H1 (cell line): Measurements from ENCODE around the gene NRXN3. TPM values are rescaled to one million over a fixed set of nuclear protein-coding genes. Genes with fewer than 3 reads are reported as not detected.

Experiments
- CTCF ChIA-PET: fragments of 300-600 bp; sonication (Branson Sonifier 250); formaldehyde crosslinking; loops from one replicate; lab custom pipeline; 2021; ENCODE audit not compliant: partially characterized antibody; lab: Charles Lee
- POLR2A ChIA-PET: fragments of 300-600 bp; sonication (Branson Sonifier 250); formaldehyde crosslinking; loops from one replicate; lab custom pipeline; 2021; ENCODE audit warnings: inconsistent platforms; ENCODE audit not compliant: partially characterized antibody; lab: Charles Lee
- DNase-seq, 2 experiments: peaks; one replicate each; pipeline versions ENCODE4 v3.0.0 to v3.0.0-alpha.2; 2010 to 2022; ENCODE audit warnings: low spot score in 2 of 2, low read depth in 1 of 2, mixed read lengths in 1 of 2
- FAIRE-seq: peaks from 2 replicates; lab custom pipeline; 2011; peaks lifted over from hg19 to GRCh38; lab: Jason Lieb, UNC
- H2AFZ ChIP-seq: 2 replicates; pipeline ENCODE4 v1.8.1; 2012; ENCODE audit warnings: low read length, inconsistent platforms
- H2AK5ac ChIP-seq: 2 replicates; pipeline ENCODE4 v1.6.1; 2013; ENCODE audit warnings: low read depth, low read length
- H2BK120ac ChIP-seq: replicated peaks from 2 replicates; pipeline ENCODE3; 2013; ENCODE audit warnings: low read depth, low read length, inconsistent platforms
- H2BK12ac ChIP-seq: 2 replicates; pipeline ENCODE4 v1.6.1; 2013; ENCODE audit warnings: low read depth, low read length
- H2BK15ac ChIP-seq: 2 replicates; pipeline ENCODE4 v1.6.1; 2013; ENCODE audit warnings: low read length
- H2BK20ac ChIP-seq: 2 replicates; pipeline ENCODE4 v1.6.1; 2013; ENCODE audit warnings: low read length
- H2BK5ac ChIP-seq: 2 replicates; pipeline ENCODE4 v1.6.1; 2013; ENCODE audit warnings: low read depth, low read length
- H3K14ac ChIP-seq: 2 replicates; pipeline ENCODE4 v1.6.1; 2013; ENCODE audit warnings: inconsistent platforms; ENCODE audit not compliant: insufficient read length
- H3K18ac ChIP-seq: 2 replicates; pipeline ENCODE4 v1.6.1; 2013; ENCODE audit warnings: low read length; ENCODE audit errors: extremely low read depth
- H3K23ac ChIP-seq: 2 replicates; pipeline ENCODE4 v1.6.1; 2013; ENCODE audit warnings: inconsistent platforms; ENCODE audit not compliant: insufficient read length
- H3K23me2 ChIP-seq: 2 replicates; pipeline ENCODE4 v1.6.1; 2013; ENCODE audit warnings: low read depth, low read length
- H3K27ac ChIP-seq: 2 replicates; pipeline ENCODE4 v1.6.1; 2011; ENCODE audit warnings: low read depth, low read length, inconsistent platforms
- H3K27me3 ChIP-seq, 4 experiments: replicated peaks in 1 of 4; 1 replicate in 1 of 4; 2 replicates in 3 of 4; pipeline versions ENCODE4 v1.6.1 to v1.8.1; 2011 to 2013; ENCODE audit warnings: low read length in 3 of 4, mild to moderate bottlenecking in 3 of 4, inconsistent platforms in 2 of 4, mixed read lengths in 2 of 4, moderate library complexity in 1 of 4; ENCODE audit not compliant: control insufficient read depth in 3 of 4, insufficient read depth in 3 of 4; ENCODE audit errors: extremely low read depth in 1 of 4
- H3K36me3 ChIP-seq, 4 experiments: 2 replicates each; pipeline versions ENCODE4 v1.6.1 to v1.8.1; 2011 to 2013; ENCODE audit warnings: mild to moderate bottlenecking in 4 of 4, low read length in 3 of 4, moderate library complexity in 2 of 4, control low read depth in 1 of 4, inconsistent platforms in 1 of 4; ENCODE audit not compliant: insufficient read depth in 4 of 4, control insufficient read depth in 2 of 4
- H3K4ac ChIP-seq: replicated peaks from 2 replicates; pipeline ENCODE3; 2013; ENCODE audit warnings: low read length, low read depth, mixed read lengths, inconsistent platforms; ENCODE audit not compliant: insufficient read length
- H3K4me1 ChIP-seq, 4 experiments: replicated peaks in 1 of 4; 1 replicate in 1 of 4; 2 replicates in 3 of 4; pipeline versions ENCODE4 v1.6.1 to v1.8.1; 2011 to 2013; ENCODE audit warnings: low read length in 3 of 4, inconsistent platforms in 2 of 4, mixed read lengths in 1 of 4; ENCODE audit not compliant: insufficient read depth in 4 of 4, control insufficient read depth in 3 of 4
- H3K4me2 ChIP-seq, 2 experiments: 2 replicates each; pipeline versions ENCODE4 v1.6.1 to v1.8.1; 2011 to 2013; ENCODE audit warnings: low read depth in 2 of 2, low read length in 2 of 2, control low read depth in 1 of 2, inconsistent platforms in 1 of 2, mild to moderate bottlenecking in 1 of 2; ENCODE audit not compliant: insufficient read depth in 1 of 2
- H3K4me3 ChIP-seq, 4 experiments: fragments of 200-600, 300-600 bp in 1 of 4; sonication (generic), shearing (Covaris generic), sonication (Bioruptor Twin) in 1 of 4; 2 replicates each; pipeline versions ENCODE4 v1.5.1 to v1.8.1; 2011 to 2016; ENCODE audit warnings: low read length in 4 of 4, low read depth in 3 of 4, control low read depth in 2 of 4, inconsistent platforms in 2 of 4, mild to moderate bottlenecking in 2 of 4, mixed read lengths in 1 of 4, moderate library complexity in 1 of 4; ENCODE audit not compliant: insufficient read depth in 2 of 4; ENCODE audit errors: extremely low read depth in 1 of 4
- H3K56ac ChIP-seq: replicated peaks from 2 replicates; pipeline ENCODE3; 2013; ENCODE audit warnings: low read depth, mild to moderate bottlenecking, mixed read lengths, low read length, inconsistent platforms; ENCODE audit not compliant: insufficient read length
- H3K79me1 ChIP-seq: 2 replicates; pipeline ENCODE4 v1.6.1; 2013; ENCODE audit warnings: low read depth, low read length, control low read depth
- H3K79me2 ChIP-seq, 2 experiments: 2 replicates each; pipeline versions ENCODE4 v1.6.1 to v1.8.1; 2012 to 2013; ENCODE audit warnings: low read length in 2 of 2, mild to moderate bottlenecking in 2 of 2, inconsistent platforms in 1 of 2; ENCODE audit not compliant: insufficient read depth in 2 of 2, control insufficient read depth in 1 of 2
- H3K9ac ChIP-seq, 4 experiments: replicated peaks in 1 of 4; 1 replicate in 1 of 4; 2 replicates in 3 of 4; pipeline versions ENCODE4 v1.6.1 to v1.8.1; 2011 to 2013; ENCODE audit warnings: low read depth in 3 of 4, low read length in 3 of 4, control low read depth in 2 of 4, mild to moderate bottlenecking in 2 of 4, moderate library complexity in 2 of 4, inconsistent platforms in 1 of 4; ENCODE audit errors: extremely low read depth in 1 of 4
- H3K9me3 ChIP-seq, 2 experiments: 2 replicates each; pipeline versions ENCODE4 v1.6.1 to v1.8.1; 2012 to 2013; ENCODE audit warnings: mild to moderate bottlenecking in 2 of 2, moderate library complexity in 2 of 2, control low read depth in 1 of 2, inconsistent platforms in 1 of 2, low read depth in 1 of 2, low read length in 1 of 2, mixed read lengths in 1 of 2; ENCODE audit not compliant: insufficient read depth in 2 of 2
- H4K20me1 ChIP-seq, 2 experiments: replicated peaks in 1 of 2; 2 replicates each; pipeline versions ENCODE3 to v1.8.1; 2011 to 2013; ENCODE audit warnings: inconsistent platforms in 2 of 2, low read length in 2 of 2, mild to moderate bottlenecking in 1 of 2; ENCODE audit not compliant: insufficient read depth in 2 of 2, control insufficient read depth in 1 of 2
- H4K5ac ChIP-seq: 2 replicates; pipeline ENCODE4 v1.6.1; 2013; ENCODE audit warnings: low read length, low read depth, mixed read lengths, inconsistent platforms; ENCODE audit not compliant: insufficient read length
- H4K8ac ChIP-seq: 2 replicates; pipeline ENCODE4 v1.8.0; 2013; ENCODE audit warnings: mild to moderate bottlenecking, moderate library complexity, low read length, inconsistent platforms; ENCODE audit not compliant: insufficient read depth; ENCODE audit errors: extremely low read depth
- H4K91ac ChIP-seq: replicated peaks from 2 replicates; pipeline ENCODE3; 2013; ENCODE audit warnings: low read length, mixed read lengths, inconsistent platforms; ENCODE audit not compliant: insufficient read length
- BACH1 ChIP-seq: IDR thresholded peaks from 2 replicates; pipeline ENCODE4 v1.6.1; 2012; ENCODE audit warnings: low read length, improper control_type of control experiment
- CBX5 ChIP-seq: fragments of 300-800, 300-1000 bp; sonication (generic); IDR thresholded peaks from 2 replicates; pipeline ENCODE4 v1.7.1; 2016; ENCODE audit warnings: antibody characterized with exemption, low read length, low read depth
- CTCF ChIP-seq, 3 experiments: IDR thresholded peaks; 1 replicate in 2 of 3; 2 replicates in 1 of 3; pipeline versions ENCODE4 v1.5.1 to v1.6.1; 2011; ENCODE audit warnings: low read length in 3 of 3, mild to moderate bottlenecking in 3 of 3, inconsistent platforms in 2 of 3, low read depth in 1 of 3, moderate library complexity in 1 of 3; ENCODE audit not compliant: insufficient read depth in 1 of 3; ENCODE audit errors: control extremely low read depth in 1 of 3
- EGR1 ChIP-seq: IDR thresholded peaks from 2 replicates; pipeline ENCODE4 v1.6.1; 2011; ENCODE audit warnings: low read depth, low read length, borderline replicate concordance
- EP300 ChIP-seq, 2 experiments: IDR thresholded peaks; 1 replicate in 1 of 2; 2 replicates in 1 of 2; pipeline ENCODE4 v1.6.1; 2011 to 2012; ENCODE audit warnings: low read depth in 2 of 2, low read length in 2 of 2, mild to moderate bottlenecking in 2 of 2, borderline replicate concordance in 1 of 2, inconsistent platforms in 1 of 2, moderate library complexity in 1 of 2
- EZH2 ChIP-seq: fragments of 200-600 bp; sonication (generic); IDR thresholded peaks from 2 replicates; pipeline ENCODE4 v1.7.1; 2012; ENCODE audit warnings: low read depth, mild to moderate bottlenecking, moderate library complexity, low read length, inconsistent platforms; ENCODE audit not compliant: severe bottlenecking
- GABPA ChIP-seq: IDR thresholded peaks from 2 replicates; pipeline ENCODE4 v1.6.1; 2011; ENCODE audit warnings: mild to moderate bottlenecking, low read length, moderate library complexity, borderline replicate concordance; ENCODE audit not compliant: insufficient read depth
- POLR2A ChIP-seq, 2 experiments: IDR thresholded peaks; 1 replicate in 1 of 2; 2 replicates in 1 of 2; pipeline ENCODE4 v1.6.1; 2011; ENCODE audit warnings: low read depth in 2 of 2, low read length in 2 of 2, mild to moderate bottlenecking in 2 of 2; ENCODE audit errors: control extremely low read depth in 1 of 2
- RFX5 ChIP-seq: IDR thresholded peaks from 2 replicates; pipeline ENCODE4 v1.6.1; 2011; ENCODE audit warnings: low read depth, low read length, improper control_type of control experiment, borderline replicate concordance
- RXRA ChIP-seq: IDR thresholded peaks from 2 replicates; pipeline ENCODE4 v1.6.1; 2011; ENCODE audit warnings: low read depth, mild to moderate bottlenecking, low read length, moderate library complexity; ENCODE audit not compliant: insufficient read depth
- SP4 ChIP-seq: IDR thresholded peaks from 2 replicates; pipeline ENCODE4 v1.6.1; 2012; ENCODE audit warnings: low read length, inconsistent platforms
- TCF12 ChIP-seq: IDR thresholded peaks from 2 replicates; pipeline ENCODE4 v1.6.1; 2011; ENCODE audit warnings: low read depth, mild to moderate bottlenecking, low read length
- YY1 ChIP-seq: IDR thresholded peaks from 2 replicates; pipeline ENCODE4 v1.6.1; 2011; ENCODE audit warnings: low read depth, mild to moderate bottlenecking, low read length
- WGBS, 2 experiments: shearing (Covaris generic) in 1 of 2; methylation state at CpG; one replicate each; pipeline versions ENCODE4 v1.1.6 to v1.1.7; 2013 to 2015; ENCODE audit warnings: low lambda C conversion rate in 2 of 2, mixed read lengths in 2 of 2, inconsistent platforms in 1 of 2, low coverage in 1 of 2, missing lambda C conversion rate in 1 of 2; ENCODE audit not compliant: insufficient replicate concordance in 2 of 2, insufficient coverage in 1 of 2, insufficient read length in 1 of 2; ENCODE audit errors: extremely low coverage in 1 of 2, missing lambda C conversion rate in 1 of 2; 5-methylcytosine and 5-hydroxymethylcytosine counted together
- polyA plus RNA-seq, 7 experiments: library from polyadenylated mRNA; depleted of rRNA in 3 of 7; stranded (reverse) in 5 of 7; unstranded in 2 of 7; fragments of >200 nt in 5 of 7; fragments of 200-250 nt in 2 of 7; gene quantifications; 1 replicate in 5 of 7; 2 replicates in 1 of 7; 4 replicates in 1 of 7; pipeline versions ENCODE4 v1.2.1 to v1.2.3, GENCODE V29; 2011 to 2013; ENCODE audit warnings: missing spikeins in 2 of 7, mixed read lengths in 2 of 7
- total RNA-seq: library from RNA; stranded (reverse); fragmentation: NEBNext Ultra II Directional; extraction: Animal tissue kit (Norgen Biotek cat#: 25700); gene quantifications from 2 replicates; pipeline ENCODE4 v1.2.1, GENCODE V29; 2021

NRXN3 gene
- total and polyA plus RNA-seq, 2 of the 8 experiments (the other 6 are each of a cell fraction or from before 2014, with no cell fraction given) = 2.6 to 4.1 TPM

GRCh38 chr14:79021766-79022165 is 851.6 kb downstream of the NRXN3 start:
- DNase-seq = no peak
- H3K56ac ChIP-seq = no peak overlapping the region
- no peaks in the 10 kb centered on the region for H3K23me2 ChIP-seq
- no peak overlapping the region for H2BK20ac ChIP-seq
- no peak overlapping the region for H2BK120ac ChIP-seq
- no peaks in the 10 kb centered on the region for H3K79me1 ChIP-seq
- H2AFZ ChIP-seq = no peak overlapping the region
- no peaks in the 10 kb centered on the region for H3K36me3 ChIP-seq
- CTCF ChIA-PET = interaction anchor here (1.2 kb wide), 1 partner anchor 62 kb away, joined by 3 read pairs; no protein-coding TSS in a partner anchor
- no peak overlapping the region for H4K8ac ChIP-seq
- H3K4me1 ChIP-seq = no peaks in the 10 kb centered on the region
- H2AK5ac ChIP-seq = no peak overlapping the region
- H3K4me3 ChIP-seq = no peak overlapping the region
- 86% methylated on average over 1 of the region's 1 CpG; no CpG with 5 or more reads in 1 of the 2 experiments for WGBS, 2 experiments
- no peaks in the 10 kb centered on the region for H3K27me3 ChIP-seq
- H2BK12ac ChIP-seq = no peak overlapping the region
- H4K20me1 ChIP-seq = no peaks in the 10 kb centered on the region
- no peaks in the 10 kb centered on the region for H3K79me2 ChIP-seq
- H3K9ac ChIP-seq = no peak overlapping the region
- H3K4me2 ChIP-seq = no peak overlapping the region
- H2BK5ac ChIP-seq = no peak overlapping the region
- H3K18ac ChIP-seq = no peak overlapping the region
- no peak overlapping the region for H3K14ac ChIP-seq
- H4K91ac ChIP-seq = no peak overlapping the region
- POLR2A ChIA-PET = no interaction called here
- H4K5ac ChIP-seq = no peak overlapping the region
- FAIRE-seq = no peak
- H3K4ac ChIP-seq = no peak overlapping the region
- no peak overlapping the region for H3K27ac ChIP-seq
- H2BK15ac ChIP-seq = no peak overlapping the region
- no peaks in the 10 kb centered on the region for H3K9me3 ChIP-seq
- no peak overlapping the region for H3K23ac ChIP-seq
- TF ChIP-seq TCF12 = no peak
- TF ChIP-seq YY1 = no peak
- no peak for TF ChIP-seq EZH2
- no peak for TF ChIP-seq EP300 (IDR thresholded peaks at IDR 0.05; ENCODE audit: borderline replicate concordance in 1 of 2, low read depth in 2 of 2, low read length in 2 of 2)
- TF ChIP-seq RFX5 = no peak
- no peak for TF ChIP-seq CTCF (IDR thresholded peaks at IDR 0.05; ENCODE audit: control extremely low read depth in 1 of 3, insufficient read depth in 1 of 3, low read depth in 1 of 3, low read length in 3 of 3)
- no peak for TF ChIP-seq GABPA
- TF ChIP-seq CBX5 = no peak
- TF ChIP-seq BACH1 = no peak
- TF ChIP-seq POLR2A (IDR thresholded peaks at IDR 0.05; ENCODE audit: control extremely low read depth in 1 of 2, low read depth in 2 of 2, low read length in 2 of 2) = no peak
- no peak for TF ChIP-seq EGR1
- TF ChIP-seq RXRA = no peak
- no peak for TF ChIP-seq SP4
